GM12878 (cell line): Measurements from ENCODE around the gene CLEC16A. TPM values are rescaled to one million over a fixed set of nuclear protein-coding genes. Genes with fewer than 3 reads are reported as not detected.

ENCODE experiments used
- ATAC-seq: fragments of 200-7000 bp; cut with Tn5 transposase; 3 replicates; pipeline ENCODE4 v1.9.1; 2020; ENCODE audit warnings: mild to moderate bottlenecking, moderate library complexity
- BruUV-seq: library from RNA; stranded (reverse); fragments of 400-500 nt; replicated peaks from 2 replicates; lab custom pipeline; 2021; lab: Mats Ljungman, UMichigan
- CTCF ChIA-PET: fragments of 300-600 bp; sonication (Branson Sonifier 250); formaldehyde crosslinking; extraction: SDS; loops from one replicate; lab custom pipeline; 2021; ENCODE audit warnings: inconsistent platforms; lab: Yijun Ruan, JAX
- POLR2A ChIA-PET: fragments of 350-600 bp; formaldehyde crosslinking; extraction: SDS; loops from one replicate; lab custom pipeline; 2021; ENCODE audit warnings: inconsistent platforms; lab: Charles Lee
- RAD21 ChIA-PET: fragments of 300-600 bp; sonication (Branson Sonifier 250); formaldehyde crosslinking; loops from one replicate; lab custom pipeline; 2023; ENCODE audit warnings: antibody characterized with exemption; ENCODE audit not compliant: unreplicated experiment; lab: Charles Lee
- SMC1A ChIA-PET: fragments of 300-600 bp; sonication (Branson Sonifier 250); formaldehyde crosslinking; loops from one replicate; lab custom pipeline; 2023; ENCODE audit not compliant: unreplicated experiment, uncharacterized antibody; lab: Charles Lee
- DNase-seq: peaks from one replicate; pipeline ENCODE4 v3.0.0-alpha.2; 2011; ENCODE audit warnings: low read depth, low spot score
- FAIRE-seq: peaks from 3 replicates; lab custom pipeline; 2011; peaks lifted over from hg19 to GRCh38; lab: Jason Lieb, UNC
- H2AFZ ChIP-seq: 2 replicates; pipeline ENCODE4 v1.6.0; 2011; ENCODE audit warnings: low read depth, low read length, control low read depth; ENCODE audit not compliant: control insufficient read depth
- H3K27ac ChIP-seq: 2 replicates; pipeline ENCODE4 v1.5.1; 2011; ENCODE audit warnings: control low read depth; ENCODE audit not compliant: control insufficient read depth, insufficient read depth
- H3K27me3 ChIP-seq, 2 experiments: replicated peaks in 1 of 2; 2 replicates each; pipeline versions ENCODE4 v1.6.0 to v1.6.1; 2011; ENCODE audit warnings: low read length in 1 of 2; ENCODE audit not compliant: control insufficient read depth in 2 of 2, insufficient read depth in 2 of 2
- H3K36me3 ChIP-seq, 2 experiments: 2 replicates each; pipeline ENCODE4 v1.5.1; 2011; ENCODE audit warnings: low read length in 1 of 2; ENCODE audit not compliant: control insufficient read depth in 2 of 2, insufficient read depth in 2 of 2
- H3K4me1 ChIP-seq: 2 replicates; pipeline ENCODE4 v1.6.1; 2011; ENCODE audit warnings: mild to moderate bottlenecking, low read length, moderate library complexity, mixed read lengths; ENCODE audit not compliant: control insufficient read depth, insufficient read depth
- H3K4me2 ChIP-seq: 2 replicates; pipeline ENCODE4 v1.6.0; 2011; ENCODE audit warnings: control low read depth; ENCODE audit not compliant: control insufficient read depth, insufficient read depth
- H3K4me3 ChIP-seq: fragments of 200-600 bp; sonication (generic); 2 replicates; pipeline ENCODE4 v1.5.1; 2016
- H3K79me2 ChIP-seq: 2 replicates; pipeline ENCODE4 v1.6.0; 2011; ENCODE audit warnings: low read length; ENCODE audit not compliant: control insufficient read depth, insufficient read depth
- H3K9ac ChIP-seq: 2 replicates; pipeline ENCODE4 v1.8.0; 2011; ENCODE audit warnings: low read length, control low read depth, mixed read lengths; ENCODE audit not compliant: control insufficient read depth, insufficient read depth
- H3K9me3 ChIP-seq: replicated peaks from 3 replicates; pipeline ENCODE4 v1.5.1; 2011; ENCODE audit warnings: mild to moderate bottlenecking, low read length; ENCODE audit not compliant: control insufficient read depth, insufficient read depth
- H4K20me1 ChIP-seq: 2 replicates; pipeline ENCODE4 v1.6.0; 2011; ENCODE audit not compliant: control insufficient read depth, insufficient read depth
- EED ChIP-seq: sonication (generic); IDR thresholded peaks from 2 replicates; pipeline ENCODE4 v1.6.1; 2016; ENCODE audit warnings: antibody characterized with exemption, low read depth
- IKZF2 ChIP-seq, 2 experiments: fragments of 450-650 bp; IDR thresholded peaks; 2 replicates each; pipeline ENCODE4 v1.6.1; 2017; ENCODE audit warnings: mild to moderate bottlenecking in 2 of 2, moderate library complexity in 2 of 2
- MTA3 ChIP-seq: IDR thresholded peaks from 2 replicates; pipeline ENCODE4 v1.6.1; 2012; ENCODE audit warnings: low read length, inconsistent platforms, borderline replicate concordance
- SKIL ChIP-seq: fragments of 450-650 bp; IDR thresholded peaks from 2 replicates; pipeline ENCODE4 v1.6.1; 2017; ENCODE audit warnings: mild to moderate bottlenecking, low read depth, inconsistent platforms; ENCODE audit not compliant: poor library complexity, severe bottlenecking
- YBX1 ChIP-seq: fragments of 450-650 bp; IDR thresholded peaks from 2 replicates; pipeline ENCODE4 v1.6.1; 2016; ENCODE audit warnings: antibody characterized with exemption
- WGBS: methylation state at CpG from one replicate; pipeline ENCODE4 v1.1.6; 2016; ENCODE audit warnings: low lambda C conversion rate; ENCODE audit not compliant: insufficient replicate concordance, insufficient coverage; ENCODE audit errors: missing lambda C conversion rate; 5-methylcytosine and 5-hydroxymethylcytosine counted together
- in situ Hi-C: fragments of 300-500 bp; cut with MboI; formaldehyde crosslinking; loops from 9 replicates; pipeline ENCODE4 v1.14.3; 2018; ENCODE audit warnings: mixed read lengths
- intact Hi-C: fragments of 100-400 bp; cut with micrococcal nuclease; formaldehyde crosslinking; loops from one replicate; pipeline ENCODE4 v1.14.2; 2022; ENCODE audit not compliant: unreplicated experiment
- polyA plus RNA-seq, 11 experiments: library from polyadenylated mRNA; depleted of rRNA in 4 of 11; unstranded in 6 of 11; stranded (reverse) in 5 of 11; fragments of >200 nt; fragmentation: Nextera tagmentation in 4 of 11; fragmentation: Illumina TruSeq in 1 of 11; extraction: Ambion mirVana in 4 of 11; extraction: Trizol in 1 of 11; gene quantifications; 1 replicate in 1 of 11; 2 replicates in 10 of 11; pipeline versions ENCODE4 v1.2.1 to v1.2.3, GENCODE V29; 2011 to 2016; ENCODE audit warnings: inconsistent platforms in 2 of 11, missing spikeins in 2 of 11, low read depth in 1 of 11
- total RNA-seq, 4 experiments: library from RNA; depleted of rRNA in 3 of 4; stranded (reverse); fragments of >200 nt in 3 of 4; fragmentation: Illumina TruSeq in 1 of 4; extraction: Trizol in 1 of 4; gene quantifications; 2 replicates each; pipeline versions ENCODE4 v1.2.1 to v1.2.3, GENCODE V29; 2013 to 2021

Gene CLEC16A
- total and polyA plus RNA-seq, 10 of the 15 experiments (the other 5 are each of a cell fraction or from before 2014, with no cell fraction given) = 1.5 to 28.8 (median 19.2) TPM

DNA sequence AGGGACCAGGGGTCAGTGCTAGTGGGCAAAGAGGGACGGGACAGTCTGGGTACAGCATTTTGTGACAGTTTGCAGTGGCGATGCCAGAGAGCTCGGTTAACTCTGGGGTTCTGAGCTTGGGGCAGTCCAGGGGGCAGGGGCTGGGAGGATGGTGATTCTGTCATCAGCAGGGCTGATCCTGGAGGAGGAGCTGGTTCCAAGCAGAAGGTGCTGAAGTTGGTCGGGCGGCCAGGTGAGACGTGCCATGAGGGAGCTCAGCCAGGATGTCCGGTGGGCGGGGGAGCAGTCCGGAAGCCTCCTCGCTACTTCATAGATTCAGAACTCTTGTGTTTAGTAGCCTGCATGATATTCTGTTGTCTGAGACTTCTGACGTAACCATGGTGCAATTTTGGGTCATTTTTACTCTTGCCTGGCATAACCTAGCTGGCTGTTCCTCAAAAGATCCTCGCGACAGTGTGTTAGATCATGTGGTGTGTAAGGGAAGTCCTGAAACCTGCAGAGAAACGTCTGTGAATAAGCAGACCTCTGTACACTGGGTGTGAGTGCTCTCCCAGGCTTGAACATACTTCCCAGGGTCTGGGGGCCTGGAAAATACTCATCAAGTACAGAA lies 122.0 kb downstream of the CLEC16A start:
- POLR2A ChIA-PET = interaction anchor here (1.2 kb wide), 2 partner anchors 9 to 54 kb away, joined by 3 to 5 read pairs; no protein-coding TSS in a partner anchor
- FAIRE-seq (no peak), DNase-seq (no peak), ATAC-seq (no peak)
- in situ Hi-C loops = no loop called here
- H3K27me3 ChIP-seq = no peaks in the 10 kb centered on the region
- H3K9ac ChIP-seq = no peak overlapping the region
- WGBS = 92% methylated on average over 14 of the region's 14 CpGs
- CTCF ChIA-PET = interaction anchor here (1.3 to 1.4 kb wide), 2 partner anchors 10 to 95 kb away, joined by 3 to 4 read pairs; no protein-coding TSS in a partner anchor
- no peak overlapping the region for H3K4me2 ChIP-seq
- peaks cover 2 to 13% of the 10 kb centered on the region in 2 experiments for H3K36me3 ChIP-seq
- no peak overlapping the region for H2AFZ ChIP-seq
- RAD21 ChIA-PET = interaction anchor here (2.0 kb wide), 1 partner anchor 10 kb away, joined by 4 read pairs; no protein-coding TSS in a partner anchor
- no peak overlapping the region for H3K4me3 ChIP-seq
- no peak for TF ChIP-seq IKZF2 (IDR thresholded peaks at IDR 0.05)
- TF ChIP-seq SKIL = no peak
- no peak for TF ChIP-seq YBX1
- no peak for TF ChIP-seq MTA3
- no peak for TF ChIP-seq EED
- H3K9me3 ChIP-seq = no peaks in the 10 kb centered on the region
- BruUV-seq = TSS peak; percentile 4
- no peaks in the 10 kb centered on the region for H3K79me2 ChIP-seq
- SMC1A ChIA-PET = interaction anchor here (0.8 to 1.5 kb wide), 2 partner anchors 10 to 14 kb away, joined by 3 to 5 read pairs; no protein-coding TSS in a partner anchor
- no peaks in the 10 kb centered on the region for H4K20me1 ChIP-seq
- H3K4me1 ChIP-seq = no peaks in the 10 kb centered on the region
- H3K27ac ChIP-seq = no peak overlapping the region
- intact Hi-C loops = no loop called here
